PC-9 (cell line): ENCODE measurements around the gene CCDC71L.

Experiments used
- CTCF ChIP-seq: fragments of 200-600 bp; sonication (generic); conservative IDR thresholded peaks from 2 replicates; pipeline ENCODE4 v1.6.1; 2017; ENCODE audit warnings: mixed run types, antibody characterized with exemption, mild to moderate bottlenecking, moderate library complexity
- EZH2 ChIP-seq: fragments of 200-600 bp; sonication (generic); IDR thresholded peaks from 2 replicates; pipeline ENCODE4 v1.8.0; 2017; ENCODE audit warnings: antibody characterized with exemption, low read depth

GRCh38 chr7:106652092-106652491, 8.9 kb downstream of the CCDC71L start:
- TF ChIP-seq CTCF = no peak
- TF ChIP-seq EZH2 = no peak
